Measurements from ENCODE around the gene HM13.
A peak's percentile ranks its signal among the peaks of the same experiment; 100 is the strongest.
"Not testable (repeated sequence)": the region's sequence is repeated elsewhere in the genome, so short reads cannot be mapped to it uniquely, and the experiment has no call there.

HM13 gene

GRCh38 chr20:31514154-31515071, at the start of gene HM13:
TSS of gene HM13 (plus strand) at chr20:31514442. CDS start at chr20:31514552, 110 bp downstream.
- peak; percentile 80 to 84 for DNase-seq (ENCODE audit: low read depth in 2 of 2)

DNA sequence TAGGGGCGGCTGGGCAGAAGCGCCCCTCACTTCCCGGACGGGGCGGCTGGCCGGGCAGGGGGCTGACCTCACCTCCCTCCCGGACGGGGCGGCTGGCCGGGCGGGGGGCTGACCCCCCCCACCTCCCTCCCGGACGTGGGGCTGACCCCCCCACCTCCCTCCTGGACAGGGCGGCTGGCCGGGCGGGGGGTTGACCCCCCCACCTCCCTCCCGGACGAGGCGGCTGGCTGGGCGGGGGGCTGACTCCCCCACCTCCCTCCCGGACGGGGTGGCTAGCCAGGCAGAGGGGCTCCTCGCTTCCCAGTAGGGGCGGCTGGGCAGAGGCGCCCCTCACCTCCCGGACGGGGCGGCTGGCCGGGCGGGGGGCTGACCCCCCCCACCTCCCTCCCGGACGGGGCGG, 43.3 kb upstream of the HM13 start:
- DNase-seq (ENCODE audit: low read depth in 2 of 2), result not testable (repeated sequence)

DNA sequence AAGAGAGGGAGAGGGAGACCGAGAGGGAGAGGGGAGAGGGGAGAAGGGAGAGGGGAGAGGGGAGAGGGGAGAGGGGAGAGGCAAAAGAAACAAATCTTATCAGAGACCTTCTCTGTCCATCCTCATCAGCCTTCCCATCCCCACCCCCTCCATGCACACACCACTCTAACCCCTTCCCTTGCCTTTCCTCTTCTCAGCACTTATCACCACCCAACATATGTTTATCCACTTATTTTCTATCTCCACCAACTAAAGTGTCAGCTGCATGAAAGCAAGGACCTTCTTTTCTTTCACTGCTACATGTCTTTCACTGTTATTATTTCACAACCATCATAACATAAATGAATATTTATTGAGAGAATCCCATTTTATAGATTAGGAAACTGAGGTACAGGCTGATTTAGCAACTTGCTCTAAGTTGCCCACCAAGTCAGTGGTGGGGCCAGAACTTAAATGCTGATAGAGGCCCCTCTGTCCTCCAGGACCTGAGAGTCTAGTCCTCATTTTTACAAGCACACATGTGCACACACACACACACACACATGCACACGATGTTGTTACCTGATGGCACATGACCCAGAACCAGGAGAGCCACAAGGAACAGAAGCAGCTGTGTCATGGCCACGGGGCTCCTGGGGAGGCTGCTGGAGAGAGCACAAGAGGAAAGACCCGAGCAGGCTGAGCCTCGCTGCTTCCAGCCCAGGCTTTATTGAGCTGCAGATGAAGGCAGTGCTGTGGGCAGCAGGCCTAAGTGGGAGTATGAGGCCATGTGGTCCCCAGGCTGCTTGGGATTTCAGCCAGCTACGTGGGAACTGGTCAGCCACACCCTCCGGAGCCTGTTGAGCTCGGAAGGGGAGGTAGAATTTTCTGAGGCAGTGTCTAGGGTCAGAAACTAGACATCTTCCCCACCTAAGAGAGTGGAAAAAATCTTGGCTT, 41.6 kb upstream of the HM13 start:
- no peak for DNase-seq (ENCODE audit: low read depth in 2 of 2)

- no peak for DNase-seq (ENCODE audit: low read depth in 2 of 2)
Observed at GRCh38 chr20:31473331-31474096, 40.7 kb upstream of the HM13 start.

DNA sequence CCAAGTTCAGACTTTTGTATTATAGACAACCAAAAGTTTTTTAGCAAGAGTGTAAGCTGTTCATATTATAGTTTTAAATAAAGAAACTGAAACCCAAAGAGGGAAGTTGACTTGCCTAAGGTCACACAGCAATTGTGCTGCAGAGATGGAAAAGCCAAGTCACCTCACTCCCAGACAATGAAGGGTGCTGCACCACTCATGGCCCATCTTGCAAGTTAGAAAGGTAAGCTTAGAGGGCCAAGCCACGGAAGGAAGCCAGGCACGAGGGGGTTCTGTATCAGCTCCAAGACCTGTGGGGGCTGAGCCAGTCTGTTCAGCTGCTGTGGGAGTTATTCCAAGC, 40.2 kb upstream of the HM13 start:
- no peak for DNase-seq (ENCODE audit: low read depth in 2 of 2)

- no peak for DNase-seq (ENCODE audit: low read depth in 2 of 2)
Observed at GRCh38 chr20:31474758-31475427, 39.3 kb upstream of the HM13 start, which contains the start of the genes DEFB124 and REM1. TSS of gene DEFB124 (minus strand) at chr20:31475127. CDS start at chr20:31473013, 2,114 bp downstream. TSS of gene REM1 (plus strand) at chr20:31475288. CDS start at chr20:31476446, 1,158 bp downstream.

GRCh38 chr20:31475472-31476293, 38.6 kb upstream of the HM13 start:
- no peak for DNase-seq (ENCODE audit: low read depth in 2 of 2)

GRCh38 chr20:31476294-31476585, 38.0 kb upstream of the HM13 start:
- DNase-seq (ENCODE audit: low read depth in 2 of 2), result no peak

GRCh38 chr20:31476643-31477215, 37.5 kb upstream of the HM13 start:
- DNase-seq (ENCODE audit: low read depth in 2 of 2), result no peak

DNA sequence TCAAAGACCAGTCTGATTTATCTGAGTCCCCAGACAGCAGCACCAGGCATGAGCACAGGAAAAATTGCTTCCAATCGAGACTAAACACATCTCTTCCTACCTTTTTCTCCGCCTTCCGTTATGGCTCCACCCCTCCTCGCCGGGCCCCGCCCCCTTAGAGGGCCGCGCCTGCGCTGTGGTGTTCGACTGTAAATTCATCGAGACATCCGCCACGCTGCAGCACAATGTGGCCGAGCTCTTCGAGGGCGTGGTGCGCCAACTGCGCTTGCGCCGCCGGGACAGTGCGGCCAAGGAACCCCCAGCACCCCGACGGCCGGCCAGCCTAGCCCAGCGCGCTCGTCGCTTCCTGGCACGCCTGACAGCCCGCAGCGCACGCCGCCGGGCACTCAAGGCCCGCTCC, 30.2 kb upstream of the HM13 start:
- DNase-seq (ENCODE audit: low read depth in 2 of 2), result no peak

DNA sequence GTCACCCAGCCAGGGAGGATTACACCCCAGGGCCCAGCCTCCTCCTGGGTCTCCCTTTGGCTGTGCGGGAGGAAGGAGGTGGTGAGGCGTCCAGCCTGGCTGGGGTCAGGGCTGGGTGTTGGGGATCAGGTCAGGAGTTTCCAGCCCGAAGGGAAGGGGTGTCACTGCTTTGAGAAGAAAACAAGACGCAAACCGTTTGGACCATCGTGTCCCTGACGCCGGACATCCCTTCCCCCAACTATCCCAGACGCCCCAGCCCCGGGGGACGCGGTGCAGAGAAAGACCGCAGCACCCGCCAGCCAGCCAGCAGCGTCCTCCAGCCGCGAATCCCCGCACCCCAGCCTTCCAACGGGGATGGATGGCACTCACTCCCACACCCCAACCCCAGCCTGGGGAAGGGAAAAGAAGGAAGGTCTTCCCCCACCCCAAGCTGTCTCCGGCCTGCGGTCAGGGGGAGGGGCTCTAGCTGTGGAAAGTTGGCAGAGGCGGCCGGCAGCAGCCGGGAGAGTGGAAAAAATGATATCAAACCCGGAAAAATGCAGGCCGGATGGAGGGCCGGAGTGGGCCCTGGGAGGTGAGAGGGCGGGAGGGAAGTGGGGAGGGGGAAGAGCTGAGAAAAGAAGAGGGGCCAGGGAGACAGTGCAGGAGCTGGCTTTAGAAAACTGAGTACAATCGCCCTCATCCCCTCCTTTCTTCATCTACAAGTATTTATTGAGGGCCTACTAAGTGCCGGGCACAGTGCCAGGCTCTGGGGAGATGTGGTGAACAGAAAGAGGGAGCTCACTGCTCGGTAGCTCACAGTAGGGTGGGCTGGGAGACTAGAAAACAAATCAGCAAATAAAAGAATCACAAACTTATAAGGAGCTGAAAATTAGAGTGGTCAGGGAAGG, 28.5 kb upstream of the HM13 start:
- DNase-seq (ENCODE audit: low read depth in 2 of 2), result no peak

DNA sequence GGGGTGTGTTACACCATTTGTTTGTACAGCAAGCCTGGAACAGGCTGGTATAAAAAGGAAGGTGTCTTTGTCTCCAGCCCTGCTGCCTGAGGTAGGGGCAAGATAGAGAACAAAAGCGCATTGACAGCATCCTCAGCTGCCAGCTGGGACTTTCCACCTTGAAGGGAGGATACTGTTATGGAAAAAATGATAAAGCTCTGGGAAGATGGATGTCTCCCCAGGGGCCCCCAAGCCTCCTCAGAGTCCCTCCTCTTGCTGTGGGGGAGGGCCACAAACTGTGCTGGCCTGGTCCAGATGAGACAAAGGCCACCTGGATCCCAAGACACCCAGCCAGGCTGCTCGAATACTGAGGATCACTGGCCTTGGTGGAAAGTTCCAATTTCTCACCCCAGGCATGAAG, 26.1 kb upstream of the HM13 start:
- no peak for DNase-seq (ENCODE audit: low read depth in 2 of 2)

DNA sequence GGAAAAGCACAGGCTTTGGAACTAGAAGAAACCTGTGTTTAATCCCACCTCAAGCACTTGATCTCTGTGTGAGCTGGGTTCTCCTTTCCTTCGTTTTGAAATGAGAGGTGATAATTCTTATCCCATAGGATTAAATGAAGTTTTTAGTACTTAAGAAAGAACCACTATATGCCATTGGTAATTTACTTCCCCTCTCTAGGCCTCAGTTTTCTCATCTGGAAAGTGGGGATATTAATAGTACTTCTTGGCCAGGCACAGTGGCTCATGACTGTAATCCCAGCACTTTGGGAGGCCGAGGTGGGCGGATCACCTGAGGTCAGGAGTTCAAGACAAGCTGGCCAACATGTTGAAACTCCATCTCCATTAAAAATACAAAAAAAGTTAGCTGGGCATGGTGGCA, 25.1 kb upstream of the HM13 start:
- DNase-seq (ENCODE audit: low read depth in 2 of 2), result no peak

GRCh38 chr20:31490752-31491151, 23.5 kb upstream of the HM13 start:
- DNase-seq (ENCODE audit: low read depth in 2 of 2), result no peak

DNA sequence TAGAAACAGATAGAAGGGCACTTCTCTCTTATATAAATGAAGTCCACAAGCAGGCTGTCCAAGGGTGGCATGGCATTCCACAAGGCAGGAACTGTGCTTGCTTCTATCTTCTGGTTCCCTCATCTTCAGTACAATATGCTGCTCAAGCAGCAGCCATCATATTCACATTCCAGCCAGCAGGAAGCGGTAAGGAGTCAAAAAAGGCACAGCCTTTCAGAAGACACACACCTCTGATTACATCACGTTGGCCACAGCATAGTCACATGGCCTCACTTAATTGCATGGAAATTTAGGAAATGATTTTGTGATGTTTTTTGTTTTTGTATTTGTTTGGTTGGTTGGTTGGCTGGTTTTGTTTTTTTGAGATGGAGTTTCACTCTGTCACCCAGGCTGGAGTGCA, 20.1 kb upstream of the HM13 start:
- DNase-seq (ENCODE audit: low read depth in 2 of 2), result no peak

DNA sequence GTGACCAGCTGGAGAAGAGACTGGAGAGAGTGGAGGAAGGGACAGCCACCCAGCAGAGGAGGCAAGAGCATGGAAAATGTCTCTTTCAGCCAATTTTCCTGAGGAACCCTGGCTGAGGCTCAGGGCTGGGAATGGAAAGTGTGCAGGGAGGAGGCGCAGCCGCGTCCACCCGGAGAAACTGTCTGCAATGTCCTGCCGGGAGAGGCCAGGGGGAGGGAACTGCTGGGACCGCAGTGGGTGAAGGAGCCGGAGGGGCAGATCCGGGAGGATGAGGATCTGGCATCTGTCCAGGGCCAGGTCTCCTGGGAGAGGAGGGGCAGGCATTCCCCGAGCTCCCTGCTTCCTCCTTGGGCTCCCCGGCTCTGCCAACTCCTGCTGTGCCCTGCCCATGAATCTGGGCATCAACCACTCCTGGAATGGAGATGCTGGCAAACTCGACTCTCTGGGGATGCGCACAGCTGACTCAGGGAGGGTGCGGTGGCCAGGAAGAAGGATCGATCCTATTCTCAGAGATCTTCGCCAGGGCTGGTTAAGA, 17.4 kb upstream of the HM13 start:
- DNase-seq (ENCODE audit: low read depth in 2 of 2), result no peak

DNA sequence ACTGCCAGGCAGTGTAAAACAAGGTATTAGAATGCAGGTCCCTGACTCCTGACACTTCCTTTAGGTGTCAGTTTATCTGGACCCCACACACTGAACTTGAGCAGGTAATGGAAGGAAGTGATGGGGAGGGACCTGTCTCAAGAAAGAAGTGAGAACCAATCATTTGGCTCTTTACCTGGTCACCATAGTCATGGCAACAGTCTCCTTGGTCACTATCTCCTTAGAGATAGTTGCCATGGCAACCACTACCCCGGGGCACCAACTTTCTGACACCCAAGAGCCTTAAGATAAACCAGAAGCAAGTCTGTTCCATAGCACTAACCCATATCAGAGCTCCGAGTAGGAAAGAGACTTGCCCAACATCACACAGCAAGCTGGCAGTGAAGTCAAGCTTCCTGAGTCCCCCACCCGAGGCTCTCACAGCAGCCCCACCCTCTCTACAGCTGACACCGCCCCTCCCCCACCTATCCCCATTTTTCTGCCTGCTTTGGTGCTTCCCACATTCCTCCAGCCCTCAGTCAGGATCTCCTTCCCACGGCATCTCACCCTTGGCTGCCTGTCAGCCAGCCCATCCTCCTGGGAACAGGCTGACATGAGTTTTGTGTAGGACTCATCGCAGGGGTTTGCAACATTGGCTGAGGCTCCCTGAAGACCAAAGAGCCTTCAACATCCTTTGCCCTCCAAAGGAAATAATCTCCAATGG, 16.3 kb upstream of the HM13 start:
- no peak for DNase-seq (ENCODE audit: low read depth in 2 of 2)

DNA sequence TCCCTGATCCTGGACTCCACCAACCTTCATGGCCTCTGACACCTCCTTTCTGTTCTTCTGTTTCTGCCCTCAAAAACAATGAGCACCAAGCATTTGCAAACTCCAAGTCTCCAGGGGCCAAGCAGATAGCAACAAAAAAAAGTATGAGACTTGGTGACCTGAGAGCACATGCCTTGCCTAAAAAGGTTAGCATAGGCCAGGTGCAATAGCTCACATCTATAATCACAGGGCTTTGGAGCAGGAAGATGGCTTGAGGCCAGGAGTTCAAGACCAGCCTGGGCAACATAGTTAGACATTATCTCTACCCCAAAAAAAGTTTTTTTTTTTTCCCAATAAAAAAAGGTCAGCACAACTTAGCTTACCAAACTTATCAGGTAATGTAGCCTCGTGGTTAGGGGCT, 13.7 kb upstream of the HM13 start:
- DNase-seq (ENCODE audit: low read depth in 2 of 2), result no peak
